Daoy (cell line): ENCODE results near the gene PFKFB4. TPM values are rescaled to one million over a fixed set of nuclear protein-coding genes. Genes with fewer than 3 reads are reported as not detected.

ENCODE experiments used
- DNase-seq: peaks from one replicate; pipeline ENCODE4 v3.0.0-alpha.2; 2015; ENCODE audit warnings: low read depth
- total RNA-seq: library from RNA; depleted of rRNA; stranded (reverse); fragments of >200 nt; shearing (Covaris generic); gene quantifications from 2 replicates; pipeline ENCODE4 v1.2.3, GENCODE V29; 2014

Gene PFKFB4
- total RNA-seq, 1 experiment from 2014 or later: 6.9 TPM

DNA sequence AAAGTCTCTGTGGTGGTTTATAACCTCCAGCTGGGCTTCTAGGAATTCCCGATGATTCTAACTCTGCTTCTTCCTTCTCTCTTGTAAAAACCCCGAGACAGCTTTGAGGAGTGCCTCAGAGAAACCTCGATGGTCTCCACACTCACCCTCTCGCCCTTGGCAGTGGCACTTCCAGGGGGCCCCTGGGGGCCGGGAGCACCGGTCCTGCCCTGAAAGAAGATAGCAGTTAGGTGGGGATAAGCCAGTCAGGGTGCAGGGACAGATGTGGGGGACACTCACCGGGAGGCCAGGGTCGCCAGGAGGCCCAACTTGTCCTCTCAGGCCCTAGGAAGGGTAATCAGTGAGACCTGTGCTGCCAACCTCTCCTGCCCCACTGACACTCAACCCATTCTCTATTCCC lies 28.8 kb upstream of the PFKFB4 start:
- no peak for DNase-seq

DNA sequence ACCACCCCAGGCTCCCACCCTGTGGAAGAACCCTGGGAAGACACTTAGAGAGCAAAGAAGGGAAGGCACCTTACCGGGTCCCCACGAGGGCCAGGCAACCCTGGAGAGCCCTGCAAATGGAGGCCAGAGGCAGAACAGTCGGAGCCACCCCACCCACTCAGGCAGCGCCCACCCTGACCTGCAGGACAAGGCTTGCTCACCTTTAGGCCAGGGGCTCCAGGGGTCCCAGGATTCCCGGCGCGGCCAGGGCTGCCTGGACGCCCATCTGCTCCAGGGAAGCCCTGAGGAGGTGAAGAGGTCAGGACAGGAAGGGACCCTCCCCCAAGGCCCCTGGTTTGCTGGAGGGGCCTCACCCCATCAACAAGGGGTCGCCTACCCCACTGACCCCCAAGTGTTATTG lies 28.2 kb upstream of the PFKFB4 start:
- DNase-seq: no peak

DNA sequence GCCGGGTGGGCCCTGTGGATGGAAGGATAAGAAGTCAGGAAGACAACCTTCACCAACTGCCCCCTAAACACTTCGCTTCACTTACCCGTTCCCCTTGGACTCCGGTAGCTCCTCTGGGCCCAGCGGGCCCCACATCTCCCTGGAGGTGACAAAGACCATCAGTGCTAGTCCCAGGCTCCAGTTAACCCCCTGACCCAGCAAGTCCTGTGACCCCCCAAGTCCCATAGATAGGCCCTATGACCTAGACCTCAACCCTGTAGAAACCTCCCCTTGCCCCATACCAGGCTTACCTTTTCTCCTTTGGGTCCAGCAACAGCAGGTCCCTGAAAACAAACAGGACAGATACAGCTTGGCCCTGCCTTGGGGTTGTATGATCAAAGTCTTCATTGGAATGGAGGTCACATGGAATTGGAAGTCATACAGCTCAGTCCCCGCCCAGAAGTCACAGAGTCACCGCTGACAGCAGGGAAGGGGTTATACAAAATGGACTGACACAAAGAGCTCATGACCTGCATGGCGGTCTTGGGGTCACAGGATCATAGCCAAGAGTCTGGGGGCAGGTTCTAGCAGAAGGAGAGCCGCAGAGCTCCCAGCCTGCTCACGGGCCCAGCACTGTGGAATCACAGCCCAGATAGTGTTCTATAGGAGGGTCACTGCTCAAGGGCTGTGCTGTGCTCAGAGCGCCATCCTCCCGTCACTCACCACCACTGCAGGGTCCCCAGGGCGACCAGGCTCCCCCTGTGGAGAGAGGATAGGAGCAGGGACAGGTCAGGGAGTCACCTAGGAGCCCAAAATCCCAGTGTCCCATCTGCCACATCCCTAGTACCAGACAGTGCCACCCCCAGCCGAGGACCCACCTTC lies 25.2 kb upstream of the PFKFB4 start:
- DNase-seq: no peak

DNA sequence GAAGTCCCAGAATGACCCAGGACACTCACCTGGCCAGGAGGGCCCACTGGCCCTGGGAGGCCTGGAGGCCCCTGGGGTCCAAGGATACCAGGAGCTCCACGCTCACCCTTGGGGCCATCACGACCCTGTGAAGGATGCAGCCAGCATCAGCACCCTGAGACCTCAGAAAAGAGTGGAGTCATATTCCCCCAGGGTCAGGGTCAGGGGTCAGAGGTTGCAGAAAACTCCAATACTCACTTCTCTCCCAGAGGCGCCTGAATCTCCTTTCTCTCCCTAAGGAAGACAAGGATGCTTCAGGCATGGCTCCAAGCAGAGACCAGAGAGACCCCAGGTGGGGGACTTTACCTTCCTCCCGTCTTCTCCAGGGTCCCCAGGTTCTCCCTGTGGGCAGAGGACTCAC lies 20.0 kb upstream of the PFKFB4 start:
- DNase-seq: no peak

DNA sequence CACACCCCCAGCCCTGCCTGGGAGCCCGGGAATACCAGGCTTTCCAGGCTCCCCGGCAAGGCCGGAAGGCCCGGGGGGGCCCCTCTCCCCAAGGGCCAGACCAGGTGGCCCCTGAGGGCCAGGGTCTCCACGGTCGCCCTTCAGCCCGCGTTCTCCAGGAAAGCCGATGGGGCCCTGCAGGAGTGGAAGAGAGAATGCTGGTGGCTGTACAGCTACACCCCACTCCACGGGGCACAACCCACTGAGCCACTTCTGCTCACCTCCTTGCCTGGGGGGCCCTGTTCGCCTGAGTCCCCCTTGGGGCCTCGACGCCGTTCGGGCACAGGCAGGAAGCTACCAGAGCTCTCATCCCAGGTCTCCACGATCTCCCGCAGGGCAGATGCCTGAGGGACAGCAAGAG lies 18.8 kb upstream of the PFKFB4 start:
- no peak for DNase-seq

DNA sequence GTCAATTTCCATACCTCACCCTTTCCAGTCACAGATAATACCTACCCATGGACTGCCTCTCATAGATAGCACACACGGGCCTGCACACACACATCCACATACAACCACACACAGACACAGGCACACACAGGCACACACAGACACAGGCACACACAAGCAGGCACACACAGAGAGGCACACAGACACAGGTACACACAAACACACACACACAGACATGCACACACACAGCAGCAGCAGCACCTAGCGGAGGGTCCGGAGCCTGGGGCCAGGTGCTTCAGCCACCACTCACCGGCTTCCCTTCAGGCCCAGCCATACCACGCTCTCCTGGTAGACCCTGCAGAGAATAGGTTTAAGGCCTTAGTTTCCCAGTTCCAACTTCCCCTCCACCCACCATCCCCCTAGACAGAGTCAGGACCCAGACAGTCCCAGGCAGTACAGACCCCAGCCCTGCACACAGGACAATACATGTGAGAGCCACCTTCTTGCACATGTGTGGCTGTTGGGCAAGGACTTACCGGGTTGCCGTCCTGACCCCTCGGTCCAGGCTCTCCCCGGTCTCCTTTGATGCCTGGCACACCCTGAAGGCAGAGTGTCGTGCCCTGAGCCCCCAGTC lies 17.5 kb upstream of the PFKFB4 start:
- no peak for DNase-seq

DNA sequence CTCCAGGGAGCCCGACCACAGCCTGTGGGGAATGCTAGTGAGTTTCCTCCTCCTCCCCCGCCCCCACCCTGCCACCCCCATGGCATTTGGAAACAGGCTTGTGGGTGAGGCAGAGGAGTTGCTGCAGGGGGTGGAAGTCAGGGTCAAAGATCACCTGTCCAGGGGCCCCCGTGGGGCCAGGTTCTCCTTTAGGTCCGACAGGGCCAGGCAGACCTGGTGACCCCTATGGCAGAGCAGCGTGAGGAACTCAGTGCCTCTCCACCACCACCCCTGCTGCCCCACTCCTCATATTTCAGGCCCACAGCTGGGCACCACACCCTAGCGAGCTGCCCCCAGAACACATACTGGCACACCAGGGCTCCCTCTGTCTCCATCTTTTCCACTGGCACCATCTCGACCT lies 15.9 kb upstream of the PFKFB4 start:
- DNase-seq: no peak

DNA sequence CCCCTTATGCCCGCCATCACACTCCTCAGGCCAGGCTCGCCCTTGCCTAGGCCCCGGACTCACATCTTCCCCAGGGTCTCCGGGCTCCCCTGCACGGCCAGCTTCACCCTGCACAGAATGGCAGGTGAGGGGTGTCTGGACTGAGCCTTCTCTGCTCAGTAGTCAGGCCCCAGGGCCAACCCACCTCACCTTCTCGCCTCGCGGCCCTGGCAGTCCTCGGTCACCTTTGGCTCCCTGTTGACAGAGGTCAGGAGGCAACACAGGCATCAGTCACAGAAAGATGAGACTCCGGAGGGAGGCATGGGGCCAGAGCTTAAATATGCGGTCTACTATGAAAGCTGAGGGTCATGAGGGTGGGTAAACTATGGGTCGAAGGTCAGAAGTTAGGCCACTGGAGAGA lies 15.3 kb upstream of the PFKFB4 start:
- no peak for DNase-seq

DNA sequence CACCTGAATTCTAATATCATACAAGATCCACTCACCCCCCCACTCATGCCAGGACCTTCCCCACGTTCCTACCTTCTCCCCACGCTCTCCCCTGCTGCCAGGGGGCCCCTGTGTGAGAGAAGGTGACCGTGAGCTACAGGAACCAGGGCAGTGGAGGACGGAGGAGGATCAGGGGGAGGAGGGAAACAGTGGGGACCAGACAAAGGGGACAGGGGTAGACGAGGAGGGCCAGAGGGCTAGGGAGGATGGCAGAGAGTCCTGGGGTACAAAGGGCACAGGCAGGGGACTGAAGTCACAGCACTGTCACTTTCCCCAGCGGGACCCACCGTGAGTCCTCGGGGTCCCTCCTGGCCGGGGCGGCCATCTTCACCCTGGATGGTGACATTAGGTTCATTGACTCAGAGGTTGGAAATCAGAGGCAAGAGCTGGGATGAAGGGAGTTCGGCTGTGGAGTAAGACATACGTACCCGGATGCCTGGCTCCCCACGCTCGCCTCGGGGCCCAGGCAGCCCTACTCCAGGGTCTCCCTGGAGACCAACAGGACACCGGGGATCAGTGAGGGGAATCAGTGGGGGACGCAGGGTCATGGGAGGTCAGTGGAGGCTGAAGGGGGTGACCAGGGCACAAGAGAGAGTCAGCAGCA lies 13.3 kb upstream of the PFKFB4 start:
- no peak for DNase-seq

DNA sequence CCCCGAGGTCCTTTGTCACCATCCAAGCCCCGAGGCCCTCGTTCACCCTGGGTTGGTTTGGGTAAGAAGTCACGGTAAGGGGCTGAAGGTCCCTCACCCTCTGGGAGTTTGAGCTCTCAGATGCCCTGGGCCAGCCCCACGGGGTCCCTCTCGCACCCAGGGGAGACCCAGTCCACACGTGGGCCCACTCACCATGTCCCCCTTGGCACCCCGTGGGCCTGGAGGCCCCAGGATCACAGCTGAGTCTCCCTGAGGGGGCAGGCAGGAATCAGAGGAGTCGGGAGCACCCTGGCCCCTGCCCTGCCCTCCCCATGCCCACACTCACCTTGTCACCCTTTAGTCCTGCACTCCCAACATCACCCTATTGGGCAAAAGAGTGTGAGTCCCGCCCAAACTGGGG lies 12.8 kb upstream of the PFKFB4 start:
- no peak for DNase-seq

DNA sequence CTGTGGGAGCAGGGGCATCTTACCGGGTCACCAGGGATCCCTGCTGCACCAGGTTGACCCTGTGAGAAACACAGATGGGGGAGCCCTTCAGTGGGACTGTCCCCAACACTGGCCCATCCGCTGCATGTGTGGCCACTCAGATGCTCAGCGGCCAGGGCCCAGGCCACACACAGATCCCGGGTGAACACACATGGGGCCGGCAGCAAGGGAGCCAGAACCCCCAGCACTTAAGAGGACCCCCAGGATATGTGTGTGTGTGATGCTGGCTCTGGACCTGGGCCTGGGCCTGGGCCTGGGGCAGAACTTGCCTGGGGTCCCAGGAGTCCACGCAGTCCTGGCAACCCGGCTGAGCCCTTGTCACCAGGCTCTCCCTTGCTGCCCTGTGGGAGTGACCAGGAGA lies 11.9 kb upstream of the PFKFB4 start:
- DNase-seq: no peak

DNA sequence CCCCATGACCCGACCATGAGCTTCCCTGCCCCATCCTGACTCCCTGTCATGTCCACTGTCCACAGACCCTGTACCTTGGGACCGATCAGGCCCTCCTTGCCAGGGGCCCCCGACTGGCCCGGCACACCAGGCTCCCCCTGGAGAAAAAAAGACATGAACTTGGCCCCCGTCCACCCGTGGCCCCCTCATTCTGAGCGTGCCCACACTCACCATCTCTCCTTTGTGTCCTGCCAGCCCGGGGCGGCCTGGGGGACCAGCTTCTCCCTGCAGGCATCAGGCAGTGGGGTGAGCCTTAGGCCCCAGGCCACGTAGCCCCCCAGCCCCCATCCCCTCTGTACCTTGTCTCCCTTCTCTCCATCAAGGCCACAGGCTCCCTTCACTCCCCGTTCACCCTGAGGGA lies 10.9 kb upstream of the PFKFB4 start:
- no peak for DNase-seq

DNA sequence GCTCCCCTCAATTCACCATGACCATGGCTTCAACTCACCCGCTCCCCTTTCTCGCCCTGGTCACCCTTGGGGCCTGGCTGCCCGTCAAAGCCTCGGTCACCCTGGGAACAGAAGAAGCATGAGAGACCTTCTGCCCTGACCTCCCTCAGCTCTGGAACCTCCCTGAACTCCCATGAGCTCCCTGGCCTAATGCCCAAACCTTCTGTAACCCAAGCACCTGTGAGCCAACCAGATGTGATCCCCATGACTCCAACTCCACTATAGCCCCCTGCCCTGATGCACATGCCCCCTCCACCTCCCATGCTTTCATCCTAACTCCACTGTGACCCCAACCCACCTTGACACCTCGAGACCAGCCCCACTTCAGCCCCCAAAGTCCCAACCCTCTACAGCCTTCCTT lies 10.5 kb upstream of the PFKFB4 start:
- no peak for DNase-seq

DNA sequence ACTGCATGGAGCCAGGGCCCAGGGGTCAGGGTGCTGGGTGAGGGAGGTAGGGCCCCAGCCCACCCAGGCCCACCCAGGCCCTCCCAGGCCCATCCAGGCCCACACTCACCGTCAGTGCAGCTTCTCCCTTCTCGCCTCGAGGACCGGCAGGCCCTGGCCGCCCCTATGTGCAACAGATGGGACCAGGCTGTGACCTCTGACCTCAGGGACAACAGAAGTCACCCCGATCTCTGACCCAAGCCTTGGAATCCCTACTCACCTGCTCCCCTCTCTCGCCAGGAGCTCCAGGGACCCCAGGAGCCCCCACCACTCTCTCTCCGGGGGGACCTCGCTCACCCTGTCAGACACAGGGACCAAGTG lies 9.8 kb upstream of the PFKFB4 start:
- no peak for DNase-seq

DNA sequence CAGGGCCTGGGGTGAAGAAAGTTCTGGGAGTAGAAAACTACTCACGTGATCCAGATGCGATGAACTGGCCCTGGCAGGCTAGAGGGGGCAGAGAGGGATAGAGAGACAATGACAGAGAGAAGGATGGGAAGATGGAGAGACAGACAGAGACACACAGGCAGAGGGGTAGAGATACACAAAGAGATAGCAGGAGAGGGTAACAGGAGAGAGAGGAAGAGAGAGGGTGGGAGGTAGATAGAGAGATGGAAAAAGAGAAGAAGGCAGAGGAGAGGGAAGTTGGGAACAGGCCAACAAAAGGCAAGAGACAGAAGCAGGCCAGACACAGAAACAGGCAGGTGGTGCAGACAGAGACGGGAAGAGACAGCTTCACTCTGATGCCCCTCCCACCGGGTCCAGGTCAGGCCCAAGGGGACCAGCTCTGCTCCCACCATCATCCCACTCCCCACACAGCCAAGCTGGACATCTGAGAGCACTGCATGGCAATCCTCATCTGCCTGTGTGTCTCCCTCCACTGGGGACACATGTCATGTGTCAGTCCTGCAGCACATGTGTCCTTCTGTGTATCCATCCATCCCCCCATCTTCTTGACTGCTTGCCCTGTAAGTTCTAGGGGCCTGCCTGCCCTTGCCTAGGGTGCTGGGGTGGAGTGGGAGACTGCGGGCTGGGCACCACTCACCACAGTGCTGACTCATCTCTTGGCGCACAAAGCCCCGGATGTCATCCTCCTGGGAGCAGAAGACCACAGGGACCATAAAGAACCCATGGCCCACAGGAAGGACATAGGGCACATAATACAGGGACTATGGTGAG lies 9.2 kb upstream of the PFKFB4 start:
- peak; percentile 86 for DNase-seq

DNA sequence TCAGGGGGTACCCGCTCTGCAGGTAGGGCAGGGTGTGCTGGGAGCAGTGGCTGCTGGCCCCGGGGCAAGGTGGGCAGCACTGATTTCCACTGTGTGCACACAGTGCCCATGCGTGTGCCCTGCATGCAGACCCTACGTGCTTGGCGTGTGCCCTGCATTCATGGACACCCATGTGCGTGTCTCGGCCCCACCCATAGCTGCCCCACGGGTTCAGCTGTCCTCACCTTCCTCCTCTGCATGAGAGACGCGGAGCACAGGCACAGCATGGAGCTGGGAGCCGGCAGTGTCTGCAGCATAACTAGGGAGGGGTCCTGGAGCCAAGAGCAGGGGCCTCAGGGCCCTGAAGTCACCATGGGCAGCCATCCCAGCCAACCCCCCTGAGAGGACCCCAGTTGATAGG lies 8.6 kb upstream of the PFKFB4 start:
- no peak for DNase-seq

DNA sequence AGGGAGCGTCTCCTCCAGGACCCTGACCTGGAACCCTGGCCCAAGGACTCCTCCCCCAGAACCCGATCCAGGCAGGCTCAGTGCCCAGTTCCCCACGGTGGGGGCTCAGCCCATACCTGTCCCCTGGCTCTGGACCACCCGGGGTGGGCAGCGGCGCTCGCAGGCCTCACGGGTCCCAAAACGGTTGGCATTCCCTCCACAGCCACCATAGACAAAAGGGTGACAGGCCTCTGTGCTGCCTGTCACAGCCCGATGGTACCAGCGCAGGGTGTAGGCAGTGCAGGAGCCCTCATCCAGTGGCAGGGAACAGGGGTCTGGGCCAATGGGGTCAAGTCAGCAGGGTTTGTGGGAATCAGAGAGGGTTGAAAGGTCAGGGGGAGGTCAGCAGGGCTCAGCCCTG lies 8.1 kb upstream of the PFKFB4 start:
- DNase-seq: no peak

DNA sequence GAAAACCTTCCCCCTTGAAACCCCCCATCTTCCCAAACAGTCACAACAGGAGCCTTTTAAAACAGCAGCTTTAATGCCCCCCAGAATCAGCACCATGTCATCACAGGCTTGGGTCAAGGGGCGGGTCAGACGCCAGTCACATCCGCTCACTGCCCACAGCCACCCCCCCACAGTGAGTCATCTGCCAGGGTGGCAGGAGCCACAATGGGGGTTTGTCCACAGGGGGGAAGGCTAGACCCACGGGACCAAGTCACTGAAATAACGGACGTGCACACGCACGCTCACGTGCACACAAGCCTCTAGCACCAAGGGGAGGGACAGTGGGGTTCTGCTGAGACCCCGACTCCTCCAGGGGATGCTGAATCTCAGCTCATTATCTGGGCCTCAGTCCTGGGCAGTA lies 7.4 kb upstream of the PFKFB4 start:
- peak; percentile 92 for DNase-seq

DNA sequence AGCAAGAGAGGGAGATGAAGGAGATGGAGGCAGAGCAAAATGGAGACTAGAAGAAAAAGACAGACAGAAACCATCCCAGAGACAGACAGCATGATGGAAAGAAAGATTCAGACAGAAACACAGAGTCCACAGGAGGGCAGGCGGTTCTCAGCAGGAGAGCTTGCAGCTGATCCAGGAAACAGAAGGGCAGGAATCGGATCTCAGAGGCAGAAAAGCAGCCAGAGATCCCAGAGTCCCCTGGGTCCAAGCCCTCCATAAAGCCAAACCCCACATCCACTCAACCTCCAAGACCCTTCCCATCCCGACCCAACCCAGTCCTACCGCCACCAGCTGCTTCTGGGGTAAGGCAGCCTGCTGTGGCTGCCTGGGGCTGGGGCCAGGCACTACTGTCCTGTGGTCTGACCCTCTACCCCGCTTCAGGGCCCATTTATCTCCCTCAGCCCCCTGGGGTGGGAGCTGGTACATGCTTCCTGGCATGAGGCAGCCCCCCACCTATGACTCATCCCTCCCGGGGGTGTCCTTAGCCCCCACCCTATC lies 6.8 kb upstream of the PFKFB4 start, which contains the start of gene UCN2:
Gene UCN2, minus strand, starts transcription at position 400 of the 537 bp plus-strand sequence. CDS start 657 bp downstream, outside the sequence.
- DNase-seq: peak; percentile 58

DNA sequence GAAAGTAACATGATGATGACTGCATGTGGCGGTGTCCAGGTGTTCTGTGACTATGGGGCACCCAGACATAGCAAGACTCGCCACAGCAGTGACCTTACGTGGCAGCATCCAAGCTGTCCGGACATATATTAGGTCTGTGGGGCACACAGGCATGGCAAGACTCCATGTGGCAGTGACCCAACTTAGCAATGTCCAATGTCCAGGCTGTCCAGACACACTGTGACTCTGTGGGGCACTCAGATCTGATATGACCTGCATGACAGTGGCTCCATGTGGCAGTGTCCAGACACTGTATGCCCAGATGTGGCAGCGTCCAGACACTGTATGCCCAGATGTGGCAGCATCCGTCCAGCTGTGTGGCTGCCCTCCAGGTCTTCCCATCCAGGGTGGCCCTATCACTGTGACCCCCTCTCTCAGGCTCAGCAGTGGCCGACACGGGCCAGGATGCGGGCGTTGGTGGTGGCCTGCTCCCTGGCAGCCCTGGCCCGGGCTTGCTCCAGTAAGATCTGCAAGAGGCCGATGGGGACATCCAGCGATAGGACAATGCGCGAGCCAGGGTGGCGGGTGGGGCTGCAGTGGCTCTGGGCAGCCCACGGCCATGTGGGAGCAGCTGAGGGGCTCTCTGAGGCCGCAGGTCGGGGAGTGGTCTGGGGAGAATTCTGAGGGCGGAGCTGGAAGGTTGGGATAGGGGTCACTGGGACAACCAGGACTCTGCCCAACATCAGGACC lies 5.9 kb upstream of the PFKFB4 start:
- DNase-seq: no peak

DNA sequence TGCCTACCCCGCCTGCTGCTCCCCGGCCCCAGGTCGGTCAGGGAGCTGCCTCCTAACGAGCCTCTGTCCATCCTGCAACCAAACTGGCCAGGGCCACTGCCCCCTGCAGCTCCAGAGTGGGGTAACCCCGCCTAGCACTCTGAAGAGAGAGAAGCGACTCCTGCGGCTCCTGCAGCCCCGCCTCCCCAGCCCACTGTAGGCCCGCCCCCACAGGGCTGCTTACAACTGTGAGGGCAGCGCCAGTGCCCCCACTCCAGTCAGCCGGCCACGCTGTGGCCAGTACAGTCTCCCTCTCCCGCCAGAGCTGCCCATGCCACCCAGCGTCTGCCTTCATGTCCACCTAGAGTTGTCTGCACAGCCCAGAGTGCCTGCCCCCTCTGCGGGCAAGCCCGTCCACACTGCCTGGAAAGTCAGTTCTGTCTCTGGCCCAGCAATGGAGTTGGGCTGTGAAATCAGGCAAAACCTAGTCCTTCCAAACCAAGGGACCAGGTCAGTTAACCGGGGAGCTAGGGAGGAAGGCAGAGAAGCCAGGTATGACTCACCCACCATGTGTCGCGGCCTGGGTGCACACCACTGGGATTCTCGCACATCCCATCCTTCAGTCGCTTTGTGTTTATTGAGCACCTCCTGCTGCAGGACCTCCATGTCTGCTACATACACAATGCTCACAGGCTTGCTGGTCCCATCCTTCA lies 4.6 kb upstream of the PFKFB4 start:
- peak; percentile 75 for DNase-seq
